A549 (cell line): ENCODE results near the gene THSD7A. TPM values are rescaled to one million over a fixed set of nuclear protein-coding genes. Genes with fewer than 3 reads are reported as not detected.

Source experiments
- ATAC-seq, 2 experiments: fragments of 200-7000 bp in 1 of 2; fragments of >200 bp in 1 of 2; cut with Nextera tagmentation in 1 of 2; cut with Tn5 transposase in 1 of 2; 3 replicates each; pipeline versions ENCODE4 v1.8.0 to v1.9.1; 2018 to 2020; ENCODE audit warnings: mild to moderate bottlenecking in 1 of 2, moderate library complexity in 1 of 2
- CTCF ChIA-PET: fragments of 300-600 bp; sonication (Branson Sonifier 250); formaldehyde crosslinking; extraction: SDS; loops from one replicate; lab custom pipeline; 2021; ENCODE audit warnings: antibody characterized with exemption, inconsistent platforms; lab: Yijun Ruan, JAX
- POLR2A ChIA-PET: fragments of 350-600 bp; formaldehyde crosslinking; extraction: SDS; loops from one replicate; lab custom pipeline; 2021; ENCODE audit warnings: antibody characterized with exemption, inconsistent platforms; lab: Yijun Ruan, JAX
- DNase-seq, 2 experiments: peaks; one replicate each; pipeline versions ENCODE4 v3.0.0 to v3.0.0-alpha.2; 2011 to 2016; ENCODE audit warnings: low read depth in 1 of 2, low spot score in 1 of 2
- FAIRE-seq: peaks from 2 replicates; lab custom pipeline; 2011; peaks lifted over from hg19 to GRCh38; lab: Jason Lieb, UNC
- H3K27ac ChIP-seq, 2 experiments: fragments of >200 bp; sonication (Bioruptor Twin); formaldehyde crosslinking; 3 replicates each; pipeline ENCODE4 v1.5.1; 2016 to 2017
- H3K4me1 ChIP-seq: fragments of >200 bp; sonication (Bioruptor Twin); formaldehyde crosslinking; 3 replicates; pipeline ENCODE4 v1.6.1; 2016
- H3K4me2 ChIP-seq: fragments of >200 bp; sonication (Bioruptor Twin); formaldehyde crosslinking; 3 replicates; pipeline ENCODE4 v1.6.1; 2016
- H3K4me3 ChIP-seq: fragments of >200 bp; sonication (Bioruptor Twin); formaldehyde crosslinking; 3 replicates; pipeline ENCODE4 v1.5.1; 2016
- H3K9me3 ChIP-seq: fragments of >200 bp; sonication (Bioruptor Twin); formaldehyde crosslinking; 3 replicates; pipeline ENCODE4 v1.6.1; 2016
- CBX2 ChIP-seq: fragments of 200-600 bp; sonication (generic); IDR thresholded peaks from 2 replicates; pipeline ENCODE4 v1.6.1; 2016; ENCODE audit warnings: low read depth, mild to moderate bottlenecking, borderline replicate concordance
- CHD2 ChIP-seq: fragments of 150-350 bp; IDR thresholded peaks from 2 replicates; pipeline ENCODE4 v1.6.1; 2014; ENCODE audit warnings: low read length; ENCODE audit not compliant: partially characterized antibody
- EHMT2 ChIP-seq: fragments of 200-600 bp; sonication (generic); IDR thresholded peaks from 2 replicates; pipeline ENCODE4 v1.6.1; 2016; ENCODE audit warnings: antibody characterized with exemption, low read depth, mild to moderate bottlenecking, moderate library complexity
- ESRRA ChIP-seq: fragments of 150-350 bp; IDR thresholded peaks from 2 replicates; pipeline ENCODE4 v1.6.1; 2014; ENCODE audit warnings: mild to moderate bottlenecking, low read length, borderline replicate concordance
- HEYL ChIP-seq: fragments of 250-450 bp; sonication (Bioruptor Pico); IDR thresholded peaks from 2 replicates; pipeline ENCODE4 v1.8.0; 2021; ENCODE audit warnings: mild to moderate bottlenecking, moderate library complexity
- MAFK ChIP-seq: fragments of 450-650 bp; IDR thresholded peaks from 2 replicates; pipeline ENCODE4 v1.6.1; 2014; ENCODE audit not compliant: partially characterized antibody
- MYC ChIP-seq: IDR thresholded peaks from 2 replicates; pipeline ENCODE4 v1.6.1; 2012; ENCODE audit warnings: mild to moderate bottlenecking, inconsistent platforms, low read length, improper control_type of control experiment, borderline replicate concordance
- POLR2A ChIP-seq: IDR thresholded peaks from 2 replicates; pipeline ENCODE4 v1.6.1; 2012; ENCODE audit warnings: mild to moderate bottlenecking, low read length
- POLR2AphosphoS2 ChIP-seq: conservative IDR thresholded peaks from 2 replicates; pipeline ENCODE4 v1.6.1; 2012; ENCODE audit warnings: low read length, improper control_type of control experiment, inconsistent platforms
- RCOR1 ChIP-seq: fragments of 150-350 bp; IDR thresholded peaks from 2 replicates; pipeline ENCODE4 v1.6.1; 2014; ENCODE audit warnings: antibody characterized with exemption, low read length, low read depth
- RNF2 ChIP-seq: fragments of 200-600 bp; sonication (generic); IDR thresholded peaks from 2 replicates; pipeline ENCODE4 v1.6.1; 2016; ENCODE audit warnings: low read depth, mild to moderate bottlenecking, antibody characterized with exemption, moderate library complexity, borderline replicate concordance
- SMC3 ChIP-seq: fragments of >200 bp; sonication (Bioruptor Twin); formaldehyde crosslinking; IDR thresholded peaks from 3 replicates; pipeline ENCODE4 v1.6.1; 2018; ENCODE audit warnings: inconsistent platforms
- TP53 ChIP-seq: fragments of 250-450 bp; sonication (Bioruptor Pico); IDR thresholded peaks from 2 replicates; pipeline ENCODE4 v1.5.0; 2021; ENCODE audit warnings: mild to moderate bottlenecking, moderate library complexity
- WGBS: methylation state at CpG from one replicate; pipeline ENCODE4 v1.1.6; 2017; ENCODE audit errors: missing lambda C conversion rate; 5-methylcytosine and 5-hydroxymethylcytosine counted together
- polyA plus RNA-seq, 4 experiments: library from polyadenylated mRNA; depleted of rRNA in 3 of 4; stranded (reverse); fragments of >200 nt; fragmentation: RNase III in 1 of 4; extraction: RNeasy Plus Mini Kit Qiagen cat#74134 plus additional on column Dnase treatment in 1 of 4; gene quantifications; 2 replicates in 3 of 4; 3 replicates in 1 of 4; pipeline ENCODE4 v1.2.3, GENCODE V29; 2011 to 2017
- TF ChIP-seq, protein P1 (sequence below): fragments of 450-650 bp; IDR thresholded peaks from 2 replicates; pipeline ENCODE4 v1.6.1; 2014; ENCODE audit warnings: antibody characterized with exemption
- TF ChIP-seq, protein P2 (sequence below): fragments of 250-450 bp; sonication (Bioruptor Pico); IDR thresholded peaks from 2 replicates; pipeline ENCODE4 v1.5.0; 2020; ENCODE audit warnings: low read depth, mild to moderate bottlenecking, moderate library complexity
- TF ChIP-seq, protein P3 (sequence below): fragments of >200 bp; sonication (Bioruptor Twin); formaldehyde crosslinking; IDR thresholded peaks from 3 replicates; pipeline ENCODE4 v1.6.1; 2016
- TF ChIP-seq, protein P4 (sequence below): IDR thresholded peaks from 2 replicates; pipeline ENCODE4 v1.6.1; 2012
- TF ChIP-seq, protein P5 (sequence below): fragments of 150-350 bp; IDR thresholded peaks from 2 replicates; pipeline ENCODE4 v1.6.1; 2014; ENCODE audit warnings: low read depth, mild to moderate bottlenecking, low read length
- TF ChIP-seq, protein P6 (sequence below): IDR thresholded peaks from 2 replicates; pipeline ENCODE4 v1.6.1; 2012
- TF ChIP-seq, protein P7 (sequence below): fragments of 200-600 bp; sonication (generic); IDR thresholded peaks from 2 replicates; pipeline ENCODE4 v1.6.1; 2016; ENCODE audit warnings: antibody characterized with exemption, mild to moderate bottlenecking, moderate library complexity

THSD7A gene
- polyA plus RNA-seq, 2 of the 4 experiments (the other 2 are of a cell fraction), result 5.7 to 11.8 TPM

DNA sequence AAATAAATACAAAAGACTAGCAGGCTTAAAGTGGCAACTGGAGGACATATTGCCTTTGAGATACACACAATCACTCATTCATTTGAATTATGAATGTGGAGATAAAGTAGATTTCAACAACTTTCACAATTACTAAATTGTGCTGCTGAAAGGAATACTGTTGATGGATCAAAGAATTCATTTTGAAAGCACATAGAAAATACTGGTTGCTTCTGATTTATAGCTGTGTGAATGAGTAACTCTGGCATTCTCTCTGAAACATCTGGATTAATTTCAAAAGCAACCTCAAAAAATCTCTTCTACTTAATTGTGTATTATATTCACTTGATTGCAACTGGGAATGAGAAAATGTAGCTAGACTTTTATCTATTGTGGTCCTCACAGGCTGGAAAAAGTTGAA, 397.6 kb downstream of the THSD7A start:
- CTCF ChIA-PET, result no interaction called here
- ATAC-seq (no peak), DNase-seq (no peak)
- POLR2A ChIA-PET, result no interaction called here
- no peak overlapping the region for H3K27ac ChIP-seq
- TF ChIP-seq POLR2A, result no peak
- TF ChIP-seq ESRRA, result no peak
- TF ChIP-seq HEYL (CRISPR knock-in tag), result no peak
- TF ChIP-seq MYC, result no peak
- no peak for TF ChIP-seq RCOR1
- no peak for TF ChIP-seq CHD2
- no peak for TF ChIP-seq MAFK
- no peak for TF ChIP-seq RNF2
- no peak for TF ChIP-seq EHMT2
- TF ChIP-seq, protein P1, sequence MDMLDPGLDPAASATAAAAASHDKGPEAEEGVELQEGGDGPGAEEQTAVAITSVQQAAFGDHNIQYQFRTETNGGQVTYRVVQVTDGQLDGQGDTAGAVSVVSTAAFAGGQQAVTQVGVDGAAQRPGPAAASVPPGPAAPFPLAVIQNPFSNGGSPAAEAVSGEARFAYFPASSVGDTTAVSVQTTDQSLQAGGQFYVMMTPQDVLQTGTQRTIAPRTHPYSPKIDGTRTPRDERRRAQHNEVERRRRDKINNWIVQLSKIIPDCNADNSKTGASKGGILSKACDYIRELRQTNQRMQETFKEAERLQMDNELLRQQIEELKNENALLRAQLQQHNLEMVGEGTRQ, result no peak
- TF ChIP-seq SMC3, result no peak
- no peak for TF ChIP-seq POLR2AphosphoS2
- TF ChIP-seq, all 56 proteins: peak for 0
- no peaks in the 10 kb centered on the region for H3K9me3 ChIP-seq
- H3K4me1 ChIP-seq, result peaks cover 22% of the 10 kb centered on the region
- H3K4me3 ChIP-seq, result no peak overlapping the region
- FAIRE-seq, result no peak
- no peak overlapping the region for H3K4me2 ChIP-seq

DNA sequence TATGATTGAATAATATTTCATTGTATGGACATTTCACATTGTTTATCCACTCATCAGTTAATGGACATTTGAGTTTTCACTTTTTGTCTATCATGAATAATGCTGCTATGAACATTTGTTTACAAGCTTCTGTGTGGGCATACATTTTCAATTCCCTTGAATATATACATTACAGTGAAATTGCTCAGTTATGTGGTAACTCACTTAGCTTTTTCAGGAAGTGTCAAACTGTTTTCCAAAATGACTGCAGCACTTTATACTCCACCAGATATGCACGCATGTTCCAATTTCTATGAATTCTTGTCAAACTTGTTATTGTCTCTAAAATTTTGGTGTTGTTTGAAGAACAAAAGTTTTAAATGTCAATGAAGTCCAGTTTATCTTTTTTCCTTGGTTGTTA, 401.2 kb downstream of the THSD7A start:
- ChIA-PET POLR2A (no interaction called here), CTCF (no interaction called here)
- no peak for TF ChIP-seq POLR2AphosphoS2
- TF ChIP-seq TP53 (CRISPR knock-in tag), result no peak
- TF ChIP-seq, protein P2, sequence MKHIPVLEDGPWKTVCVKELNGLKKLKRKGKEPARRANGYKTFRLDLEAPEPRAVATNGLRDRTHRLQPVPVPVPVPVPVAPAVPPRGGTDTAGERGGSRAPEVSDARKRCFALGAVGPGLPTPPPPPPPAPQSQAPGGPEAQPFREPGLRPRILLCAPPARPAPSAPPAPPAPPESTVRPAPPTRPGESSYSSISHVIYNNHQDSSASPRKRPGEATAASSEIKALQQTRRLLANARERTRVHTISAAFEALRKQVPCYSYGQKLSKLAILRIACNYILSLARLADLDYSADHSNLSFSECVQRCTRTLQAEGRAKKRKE (CRISPR knock-in tag), result no peak
- TF ChIP-seq, protein P3, sequence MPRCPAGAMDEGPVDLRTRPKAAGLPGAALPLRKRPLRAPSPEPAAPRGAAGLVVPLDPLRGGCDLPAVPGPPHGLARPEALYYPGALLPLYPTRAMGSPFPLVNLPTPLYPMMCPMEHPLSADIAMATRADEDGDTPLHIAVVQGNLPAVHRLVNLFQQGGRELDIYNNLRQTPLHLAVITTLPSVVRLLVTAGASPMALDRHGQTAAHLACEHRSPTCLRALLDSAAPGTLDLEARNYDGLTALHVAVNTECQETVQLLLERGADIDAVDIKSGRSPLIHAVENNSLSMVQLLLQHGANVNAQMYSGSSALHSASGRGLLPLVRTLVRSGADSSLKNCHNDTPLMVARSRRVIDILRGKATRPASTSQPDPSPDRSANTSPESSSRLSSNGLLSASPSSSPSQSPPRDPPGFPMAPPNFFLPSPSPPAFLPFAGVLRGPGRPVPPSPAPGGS, result no peak
- TF ChIP-seq RCOR1, result no peak
- TF ChIP-seq, protein P4, sequence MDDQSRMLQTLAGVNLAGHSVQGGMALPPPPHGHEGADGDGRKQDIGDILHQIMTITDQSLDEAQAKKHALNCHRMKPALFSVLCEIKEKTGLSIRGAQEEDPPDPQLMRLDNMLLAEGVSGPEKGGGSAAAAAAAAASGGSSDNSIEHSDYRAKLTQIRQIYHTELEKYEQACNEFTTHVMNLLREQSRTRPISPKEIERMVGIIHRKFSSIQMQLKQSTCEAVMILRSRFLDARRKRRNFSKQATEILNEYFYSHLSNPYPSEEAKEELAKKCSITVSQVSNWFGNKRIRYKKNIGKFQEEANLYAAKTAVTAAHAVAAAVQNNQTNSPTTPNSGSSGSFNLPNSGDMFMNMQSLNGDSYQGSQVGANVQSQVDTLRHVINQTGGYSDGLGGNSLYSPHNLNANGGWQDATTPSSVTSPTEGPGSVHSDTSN, result no peak
- TF ChIP-seq, protein P5, sequence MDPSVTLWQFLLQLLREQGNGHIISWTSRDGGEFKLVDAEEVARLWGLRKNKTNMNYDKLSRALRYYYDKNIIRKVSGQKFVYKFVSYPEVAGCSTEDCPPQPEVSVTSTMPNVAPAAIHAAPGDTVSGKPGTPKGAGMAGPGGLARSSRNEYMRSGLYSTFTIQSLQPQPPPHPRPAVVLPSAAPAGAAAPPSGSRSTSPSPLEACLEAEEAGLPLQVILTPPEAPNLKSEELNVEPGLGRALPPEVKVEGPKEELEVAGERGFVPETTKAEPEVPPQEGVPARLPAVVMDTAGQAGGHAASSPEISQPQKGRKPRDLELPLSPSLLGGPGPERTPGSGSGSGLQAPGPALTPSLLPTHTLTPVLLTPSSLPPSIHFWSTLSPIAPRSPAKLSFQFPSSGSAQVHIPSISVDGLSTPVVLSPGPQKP, result no peak
- no peak for TF ChIP-seq SMC3
- TF ChIP-seq, protein P6, sequence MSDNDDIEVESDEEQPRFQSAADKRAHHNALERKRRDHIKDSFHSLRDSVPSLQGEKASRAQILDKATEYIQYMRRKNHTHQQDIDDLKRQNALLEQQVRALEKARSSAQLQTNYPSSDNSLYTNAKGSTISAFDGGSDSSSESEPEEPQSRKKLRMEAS, result no peak
- no peak for TF ChIP-seq ESRRA
- TF ChIP-seq, protein P7, sequence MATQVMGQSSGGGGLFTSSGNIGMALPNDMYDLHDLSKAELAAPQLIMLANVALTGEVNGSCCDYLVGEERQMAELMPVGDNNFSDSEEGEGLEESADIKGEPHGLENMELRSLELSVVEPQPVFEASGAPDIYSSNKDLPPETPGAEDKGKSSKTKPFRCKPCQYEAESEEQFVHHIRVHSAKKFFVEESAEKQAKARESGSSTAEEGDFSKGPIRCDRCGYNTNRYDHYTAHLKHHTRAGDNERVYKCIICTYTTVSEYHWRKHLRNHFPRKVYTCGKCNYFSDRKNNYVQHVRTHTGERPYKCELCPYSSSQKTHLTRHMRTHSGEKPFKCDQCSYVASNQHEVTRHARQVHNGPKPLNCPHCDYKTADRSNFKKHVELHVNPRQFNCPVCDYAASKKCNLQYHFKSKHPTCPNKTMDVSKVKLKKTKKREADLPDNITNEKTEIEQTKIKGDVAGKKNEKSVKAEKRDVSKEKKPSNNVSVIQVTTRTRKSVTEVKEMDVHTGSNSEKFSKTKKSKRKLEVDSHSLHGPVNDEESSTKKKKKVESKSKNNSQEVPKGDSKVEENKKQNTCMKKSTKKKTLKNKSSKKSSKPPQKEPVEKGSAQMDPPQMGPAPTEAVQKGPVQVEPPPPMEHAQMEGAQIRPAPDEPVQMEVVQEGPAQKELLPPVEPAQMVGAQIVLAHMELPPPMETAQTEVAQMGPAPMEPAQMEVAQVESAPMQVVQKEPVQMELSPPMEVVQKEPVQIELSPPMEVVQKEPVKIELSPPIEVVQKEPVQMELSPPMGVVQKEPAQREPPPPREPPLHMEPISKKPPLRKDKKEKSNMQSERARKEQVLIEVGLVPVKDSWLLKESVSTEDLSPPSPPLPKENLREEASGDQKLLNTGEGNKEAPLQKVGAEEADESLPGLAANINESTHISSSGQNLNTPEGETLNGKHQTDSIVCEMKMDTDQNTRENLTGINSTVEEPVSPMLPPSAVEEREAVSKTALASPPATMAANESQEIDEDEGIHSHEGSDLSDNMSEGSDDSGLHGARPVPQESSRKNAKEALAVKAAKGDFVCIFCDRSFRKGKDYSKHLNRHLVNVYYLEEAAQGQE, result no peak
- TF ChIP-seq CBX2, result no peak
- FAIRE-seq (no peak), ATAC-seq (no peak), DNase-seq (no peak)
- 0 out of 3 replicates have a peak, but pooled peaks cover 4% of the 10 kb centered on the region for H3K4me1 ChIP-seq
- WGBS, result 100% methylated on average over 1 of the region's 1 CpG
- H3K4me2 ChIP-seq, result no peak overlapping the region
- no peak overlapping the region for H3K4me3 ChIP-seq
- no peaks in the 10 kb centered on the region for H3K9me3 ChIP-seq
- no peak overlapping the region for H3K27ac ChIP-seq
